Measurements from ENCODE around the gene DCANP1.

DNA sequence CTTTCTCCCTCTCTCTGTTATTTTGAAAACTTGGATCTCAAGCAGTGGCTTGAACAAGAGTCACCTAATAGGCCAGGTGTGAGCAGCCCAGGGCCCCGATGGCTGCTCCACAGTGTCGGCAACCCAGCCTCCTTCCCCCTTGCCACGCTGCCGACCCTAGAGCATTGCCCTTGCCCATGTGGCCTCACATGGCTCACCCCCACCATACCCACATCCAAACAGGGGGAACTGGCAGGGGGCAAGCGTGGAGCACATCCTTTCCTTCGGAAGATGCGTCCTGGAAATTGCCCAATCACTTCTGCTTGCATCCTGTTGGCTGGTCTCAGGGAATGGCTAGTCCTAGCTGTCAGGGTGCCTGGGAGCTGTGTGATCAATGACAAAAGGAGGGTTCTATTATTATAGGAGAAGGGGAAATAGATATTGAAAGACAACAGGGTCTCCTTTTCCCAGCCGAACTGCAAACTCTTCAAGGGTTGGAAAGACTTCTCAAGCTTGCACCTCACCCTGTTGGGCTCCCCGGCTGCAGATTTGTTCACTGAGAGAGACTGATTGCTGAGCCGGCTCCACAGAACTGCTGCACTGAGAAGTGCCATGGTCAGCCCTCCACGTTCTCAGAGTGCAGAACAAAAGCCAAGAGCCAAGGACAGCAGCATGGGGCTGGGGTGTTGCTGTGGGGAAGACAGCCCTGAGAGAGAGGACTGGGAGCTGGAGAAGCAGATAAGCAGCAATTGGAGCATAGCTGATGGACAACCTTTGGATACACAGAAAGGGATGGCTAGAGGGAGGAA lies 13.3 kb upstream of the DCANP1 start:
- TF ChIP-seq POLR2A (IDR thresholded peaks at IDR 0.05; ENCODE audit: low read length) (no peak), GATA1 (IDR thresholded peaks at IDR 0.05; ENCODE audit: low read depth, low read length) (no peak)

All from erythroblast (primary cell).